ENCODE data around the gene MREG. TPM values are rescaled to one million over a fixed set of nuclear protein-coding genes. Genes with fewer than 3 reads are reported as not detected.

Gene MREG
- total and polyA plus RNA-seq, 9 of the 15 experiments (the other 6 are each of a cell fraction or from before 2014, with no cell fraction given), result 0.77 to 3.8 (median 2.3) TPM

DNA sequence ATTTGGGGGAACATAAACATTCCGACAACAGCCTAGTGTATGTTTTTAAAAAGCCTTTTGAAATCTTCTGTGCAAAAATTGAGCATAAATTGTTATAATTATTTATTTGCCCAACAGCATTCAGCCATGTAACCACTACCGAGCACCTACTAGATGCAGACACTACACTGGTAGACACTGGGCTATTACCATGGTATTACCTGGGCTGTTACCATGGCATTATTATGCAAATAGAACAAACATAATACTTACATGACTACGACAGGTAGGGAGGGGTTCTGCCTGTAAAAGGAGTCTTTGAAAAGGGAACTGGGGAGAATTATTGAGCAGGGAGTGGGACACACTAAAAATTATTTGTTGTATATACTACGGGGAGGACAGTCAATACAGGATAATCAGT, 116.4 kb downstream of the MREG start (continued):
- TF ChIP-seq, protein P1, sequence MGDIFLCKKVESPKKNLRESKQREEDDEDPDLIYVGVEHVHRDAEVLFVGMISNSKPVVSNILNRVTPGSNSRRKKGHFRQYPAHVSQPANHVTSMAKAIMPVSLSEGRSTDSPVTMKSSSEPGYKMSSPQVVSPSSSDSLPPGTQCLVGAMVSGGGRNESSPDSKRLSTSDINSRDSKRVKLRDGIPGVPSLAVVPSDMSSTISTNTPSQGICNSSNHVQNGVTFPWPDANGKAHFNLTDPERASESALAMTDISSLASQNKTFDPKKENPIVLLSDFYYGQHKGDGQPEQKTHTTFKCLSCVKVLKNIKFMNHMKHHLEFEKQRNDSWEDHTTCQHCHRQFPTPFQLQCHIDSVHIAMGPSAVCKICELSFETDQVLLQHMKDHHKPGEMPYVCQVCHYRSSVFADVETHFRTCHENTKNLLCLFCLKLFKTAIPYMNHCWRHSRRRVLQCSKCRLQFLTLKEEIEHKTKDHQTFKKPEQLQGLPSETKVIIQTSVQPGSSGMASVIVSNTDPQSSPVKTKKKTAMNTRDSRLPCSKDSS (IDR thresholded peaks at IDR 0.05; ENCODE audit: low read depth, partially characterized antibody), result no peak
- TF ChIP-seq LEF1 (IDR thresholded peaks at IDR 0.05), result no peak
- TF ChIP-seq, protein P2, sequence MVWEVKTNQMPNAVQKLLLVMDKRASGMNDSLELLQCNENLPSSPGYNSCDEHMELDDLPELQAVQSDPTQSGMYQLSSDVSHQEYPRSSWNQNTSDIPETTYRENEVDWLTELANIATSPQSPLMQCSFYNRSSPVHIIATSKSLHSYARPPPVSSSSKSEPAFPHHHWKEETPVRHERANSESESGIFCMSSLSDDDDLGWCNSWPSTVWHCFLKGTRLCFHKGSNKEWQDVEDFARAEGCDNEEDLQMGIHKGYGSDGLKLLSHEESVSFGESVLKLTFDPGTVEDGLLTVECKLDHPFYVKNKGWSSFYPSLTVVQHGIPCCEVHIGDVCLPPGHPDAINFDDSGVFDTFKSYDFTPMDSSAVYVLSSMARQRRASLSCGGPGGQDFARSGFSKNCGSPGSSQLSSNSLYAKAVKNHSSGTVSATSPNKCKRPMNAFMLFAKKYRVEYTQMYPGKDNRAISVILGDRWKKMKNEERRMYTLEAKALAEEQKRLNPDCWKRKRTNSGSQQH (CRISPR knock-in tag; IDR thresholded peaks at IDR 0.05), result no peak
- TF ChIP-seq, protein P3, sequence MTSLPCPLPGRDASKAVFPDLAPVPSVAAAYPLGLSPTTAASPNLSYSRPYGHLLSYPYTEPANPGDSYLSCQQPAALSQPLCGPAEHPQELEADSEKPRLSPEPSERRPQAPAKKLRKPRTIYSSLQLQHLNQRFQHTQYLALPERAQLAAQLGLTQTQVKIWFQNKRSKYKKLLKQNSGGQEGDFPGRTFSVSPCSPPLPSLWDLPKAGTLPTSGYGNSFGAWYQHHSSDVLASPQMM (CRISPR knock-in tag; IDR thresholded peaks at IDR 0.05), result no peak
- TF ChIP-seq, protein P4, sequence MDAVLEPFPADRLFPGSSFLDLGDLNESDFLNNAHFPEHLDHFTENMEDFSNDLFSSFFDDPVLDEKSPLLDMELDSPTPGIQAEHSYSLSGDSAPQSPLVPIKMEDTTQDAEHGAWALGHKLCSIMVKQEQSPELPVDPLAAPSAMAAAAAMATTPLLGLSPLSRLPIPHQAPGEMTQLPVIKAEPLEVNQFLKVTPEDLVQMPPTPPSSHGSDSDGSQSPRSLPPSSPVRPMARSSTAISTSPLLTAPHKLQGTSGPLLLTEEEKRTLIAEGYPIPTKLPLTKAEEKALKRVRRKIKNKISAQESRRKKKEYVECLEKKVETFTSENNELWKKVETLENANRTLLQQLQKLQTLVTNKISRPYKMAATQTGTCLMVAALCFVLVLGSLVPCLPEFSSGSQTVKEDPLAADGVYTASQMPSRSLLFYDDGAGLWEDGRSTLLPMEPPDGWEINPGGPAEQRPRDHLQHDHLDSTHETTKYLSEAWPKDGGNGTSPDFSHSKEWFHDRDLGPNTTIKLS (IDR thresholded peaks at IDR 0.05; ENCODE audit: borderline replicate concordance, low read depth), result no peak
- no peak for TF ChIP-seq KHSRP (IDR thresholded peaks at IDR 0.05)
- no peak for TF ChIP-seq KLF10 (CRISPR knock-in tag; IDR thresholded peaks at IDR 0.05)
- no peak for TF ChIP-seq CBFB (CRISPR knock-in tag; IDR thresholded peaks at IDR 0.05)

Data from K562 (cell line).